ENCODE data around the gene ACTN1.
"Not testable (repeated sequence)": the region's sequence is repeated elsewhere in the genome, so short reads cannot be mapped to it uniquely, and the experiment has no call there.

ACTN1 gene

DNA sequence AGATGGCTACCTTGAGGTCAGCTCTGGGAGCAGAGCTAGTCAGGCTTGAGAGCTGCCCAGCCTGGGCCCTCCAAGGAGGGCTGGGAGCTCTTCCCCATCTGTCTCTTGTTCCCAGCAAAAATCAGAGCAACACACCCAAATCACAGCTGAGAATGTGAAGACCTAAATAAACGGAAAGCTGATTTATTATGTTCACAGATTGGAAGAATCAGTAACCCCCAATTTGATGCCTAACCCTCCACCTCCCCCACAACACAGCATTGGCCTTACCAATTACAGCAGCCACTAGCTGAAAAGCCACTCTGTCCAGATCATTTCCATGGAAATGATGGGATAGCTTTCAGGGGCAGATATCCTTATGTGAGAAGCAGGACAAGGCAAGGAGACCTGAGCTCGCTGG, 7.1 kb upstream of the ACTN1 start:
- no peak for DNase-seq

DNA sequence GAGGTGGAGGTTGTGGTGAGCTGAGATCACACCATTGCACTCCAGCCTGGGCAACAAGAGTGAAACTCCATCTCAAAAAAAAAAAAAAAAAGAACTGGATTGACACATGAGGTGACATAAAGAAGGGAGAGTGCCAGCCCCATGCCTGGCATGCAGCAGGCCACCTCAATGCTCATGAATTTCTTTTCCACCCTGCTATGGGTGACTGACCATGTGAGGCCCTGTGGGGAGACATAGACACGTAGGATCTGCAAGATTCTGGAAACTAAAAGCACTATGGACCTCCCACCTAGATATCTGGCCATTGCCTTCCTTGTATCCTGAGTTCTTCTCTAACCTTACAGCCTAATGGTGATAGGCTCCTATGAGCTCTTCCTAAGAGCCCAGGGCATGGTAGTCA, 5.6 kb upstream of the ACTN1 start:
- DNase-seq = no peak

DNA sequence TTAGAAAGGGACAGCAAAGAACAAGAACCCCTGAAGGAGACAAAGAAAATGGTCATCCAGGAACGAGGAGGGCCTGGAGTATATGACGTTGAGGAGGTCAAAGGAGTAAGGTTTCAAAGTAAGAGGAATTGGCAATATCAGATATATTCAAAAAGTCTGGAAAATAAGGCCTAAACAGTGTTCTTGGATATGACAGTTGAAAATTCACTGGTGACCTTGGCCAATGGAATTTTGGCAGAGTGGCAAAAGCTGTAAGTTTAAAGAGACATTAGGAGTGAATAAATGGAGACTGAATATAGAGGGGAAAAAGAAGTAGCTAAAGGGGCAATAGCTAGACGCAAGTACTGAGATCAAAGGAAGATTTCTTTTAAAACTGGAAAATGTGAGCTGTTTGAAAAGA, 4.1 kb upstream of the ACTN1 start:
- no peak for DNase-seq

DNA sequence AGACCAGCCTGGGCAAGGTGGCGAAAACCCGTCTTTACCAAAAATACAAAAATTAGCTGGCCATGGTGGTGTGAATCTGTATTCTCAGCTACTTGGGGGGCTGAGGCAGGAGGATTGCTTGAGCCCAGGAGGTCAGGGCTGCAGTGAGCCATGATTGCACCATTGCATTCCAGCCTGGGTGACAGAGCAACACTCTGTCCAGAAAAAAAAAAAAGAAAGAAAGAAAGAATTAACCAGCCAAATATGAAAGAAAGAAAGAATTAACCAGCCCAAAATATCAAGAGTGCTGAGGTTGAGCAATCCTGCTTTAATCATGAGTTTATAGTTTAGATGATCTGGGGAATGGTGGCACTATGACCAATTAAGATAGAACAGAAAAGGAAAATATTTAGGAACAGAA, 3.5 kb upstream of the ACTN1 start:
- DNase-seq = no peak

DNA sequence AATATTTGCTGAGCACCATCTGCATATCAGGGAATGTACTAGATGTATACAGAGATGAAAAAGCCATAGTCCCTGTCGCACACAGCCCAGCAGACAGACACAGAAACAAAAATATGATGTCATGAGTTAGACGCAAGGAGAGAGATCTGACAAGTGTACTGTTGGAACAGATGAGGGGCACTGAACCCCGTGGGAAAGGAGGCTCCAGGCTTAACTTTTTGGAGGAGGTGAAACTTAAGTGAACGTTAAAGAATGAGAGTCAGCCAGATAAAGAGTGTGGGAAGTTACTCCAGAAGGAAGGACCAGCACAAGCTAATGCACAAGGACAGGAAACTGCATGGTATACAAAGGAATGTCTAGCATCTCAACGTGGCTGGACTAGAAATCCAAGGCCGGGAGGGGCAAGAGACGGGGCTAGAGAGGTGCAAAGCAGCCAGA, 2.5 kb upstream of the ACTN1 start:
- no peak for DNase-seq

DNA sequence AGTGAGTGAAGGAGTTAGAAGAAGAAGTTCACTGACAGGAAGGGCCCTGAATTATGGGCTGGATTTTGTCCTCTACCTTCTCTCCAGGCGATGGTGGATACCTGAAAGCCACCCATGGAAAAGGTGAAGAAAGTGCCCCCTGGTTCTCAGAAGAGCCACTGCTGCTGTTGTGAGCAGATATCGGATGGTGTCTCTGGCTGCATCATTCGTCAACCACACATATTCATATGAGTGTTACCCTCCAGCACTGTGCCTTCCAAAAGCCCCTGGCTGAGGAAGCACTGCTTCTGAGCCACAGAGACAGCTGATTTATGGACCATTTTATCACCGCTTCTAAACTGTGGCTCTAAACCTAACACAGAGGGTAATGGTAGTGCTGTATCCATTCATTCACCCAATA, 2.0 kb upstream of the ACTN1 start:
- DNase-seq = no peak

DNA sequence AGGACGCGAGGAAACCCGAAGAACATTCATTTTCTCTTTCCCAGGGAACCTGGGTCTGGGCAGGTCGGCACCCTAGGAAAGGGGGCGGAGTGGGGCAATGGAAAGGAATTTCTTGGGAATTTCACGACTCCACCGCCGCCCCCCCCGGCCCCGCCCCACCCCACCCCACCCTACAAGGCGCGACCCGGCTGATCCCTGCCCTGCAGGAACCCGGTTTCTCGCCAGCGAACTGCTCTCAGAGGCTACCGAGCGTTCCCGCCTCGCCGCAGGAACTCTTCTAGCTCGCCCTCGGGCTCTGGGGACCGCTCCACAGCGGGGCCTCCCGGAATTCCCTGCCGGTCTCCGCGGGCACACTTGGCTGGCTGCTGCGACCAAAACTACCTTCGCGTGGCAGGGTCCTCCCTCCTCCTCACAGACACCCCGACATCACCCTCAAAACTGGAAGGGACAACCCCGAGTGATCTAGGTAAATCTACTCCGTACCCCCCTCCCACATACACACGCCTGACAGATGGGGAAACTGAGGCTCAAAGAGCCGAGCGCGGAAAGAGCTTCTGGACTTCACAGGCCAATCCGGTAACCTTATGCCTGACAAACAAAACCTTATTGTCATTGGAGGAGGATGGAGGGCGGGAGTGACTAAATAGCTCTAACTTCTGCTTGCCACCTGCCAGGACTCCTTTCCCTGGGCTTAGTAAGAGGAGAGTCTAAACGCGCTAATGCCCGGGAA, 785 bp upstream of the ACTN1 start:
- DNase-seq = no peak

DNA sequence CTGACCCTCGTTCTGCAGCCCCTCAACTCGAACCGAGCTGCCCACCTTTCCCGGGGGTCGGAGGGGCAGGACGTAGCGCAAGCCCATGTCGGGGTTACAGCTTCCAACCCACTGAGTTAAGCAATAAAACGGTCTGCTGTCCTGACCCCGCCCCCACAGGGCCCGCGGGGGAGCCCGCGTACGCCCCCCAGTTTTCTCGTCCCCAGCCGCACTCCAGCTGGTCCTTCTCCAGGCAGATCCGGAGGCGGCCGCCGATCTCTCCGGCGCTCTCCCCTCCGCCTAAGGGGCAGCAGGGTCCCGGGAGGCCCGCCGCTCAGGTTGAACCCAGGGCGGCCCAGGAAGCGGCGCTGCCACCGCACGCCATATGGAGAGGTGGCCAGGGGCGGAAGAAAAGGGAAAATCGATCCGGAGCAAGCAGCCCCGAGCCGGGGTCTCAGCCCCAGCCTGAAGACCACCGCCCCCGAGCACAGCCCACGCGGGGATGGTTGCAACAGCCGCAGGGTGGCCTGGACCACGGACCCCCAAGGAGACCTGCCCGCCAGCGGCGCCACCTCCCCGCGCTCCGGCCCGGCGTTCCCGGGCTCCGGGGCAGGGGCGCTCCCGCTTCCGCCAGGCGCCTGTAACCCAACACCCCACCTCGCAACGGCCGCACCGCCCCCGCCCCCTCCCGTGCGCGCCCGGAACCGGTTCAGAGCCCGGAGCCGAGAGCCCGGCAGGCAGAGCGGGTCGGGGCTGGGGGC, 760 bp downstream of the ACTN1 start:
- DNase-seq = no peak

DNA sequence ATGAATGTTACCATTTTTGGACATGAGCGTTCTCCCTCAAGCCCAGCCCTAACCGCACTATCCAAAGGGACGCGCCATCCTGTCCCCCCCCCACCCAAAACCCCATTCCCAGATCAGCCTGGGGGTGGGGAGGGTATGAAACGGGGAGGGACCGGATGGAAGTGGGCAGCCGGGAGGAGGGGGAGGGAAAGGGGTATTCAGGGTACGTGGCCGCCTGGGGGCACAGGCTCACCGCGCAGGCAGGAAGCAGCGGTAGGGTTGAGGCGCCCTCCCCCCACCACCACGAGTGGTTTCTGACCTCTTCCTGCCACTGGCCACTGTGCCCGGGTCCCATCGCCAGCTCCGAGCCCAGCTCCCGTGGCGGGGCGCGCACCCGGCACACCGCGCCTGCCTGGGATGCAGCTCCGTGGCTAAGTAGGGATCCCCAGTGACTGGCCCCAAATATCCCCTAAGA, 1.4 kb downstream of the ACTN1 start:
- DNase-seq = peak; percentile 35

DNA sequence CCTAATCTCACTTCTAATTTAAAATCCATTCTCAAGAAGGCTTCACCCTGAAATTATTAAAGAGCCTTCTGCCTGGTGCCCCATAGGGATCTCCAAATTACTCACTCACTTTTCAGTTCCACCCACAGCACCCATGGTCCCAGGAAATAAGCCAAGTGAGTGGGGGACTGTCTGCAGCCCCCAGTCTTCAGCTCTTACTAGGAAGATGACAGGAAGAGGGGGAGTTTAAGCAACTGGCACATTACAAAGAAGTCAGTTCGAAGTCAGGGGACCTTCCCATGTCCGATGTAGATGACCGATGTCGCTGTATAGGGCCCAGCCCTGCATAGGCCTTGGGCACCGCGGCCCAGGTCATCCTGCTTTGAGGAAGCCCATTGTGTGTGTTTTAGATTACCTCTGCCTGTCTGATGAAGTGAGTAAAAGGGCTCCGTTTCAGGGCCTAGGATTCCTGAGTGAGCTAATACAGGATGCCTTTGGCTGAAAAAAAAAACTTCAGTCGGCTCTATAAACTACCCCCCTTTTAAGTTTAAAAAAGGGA, 1.9 kb downstream of the ACTN1 start:
- DNase-seq = no peak

DNA sequence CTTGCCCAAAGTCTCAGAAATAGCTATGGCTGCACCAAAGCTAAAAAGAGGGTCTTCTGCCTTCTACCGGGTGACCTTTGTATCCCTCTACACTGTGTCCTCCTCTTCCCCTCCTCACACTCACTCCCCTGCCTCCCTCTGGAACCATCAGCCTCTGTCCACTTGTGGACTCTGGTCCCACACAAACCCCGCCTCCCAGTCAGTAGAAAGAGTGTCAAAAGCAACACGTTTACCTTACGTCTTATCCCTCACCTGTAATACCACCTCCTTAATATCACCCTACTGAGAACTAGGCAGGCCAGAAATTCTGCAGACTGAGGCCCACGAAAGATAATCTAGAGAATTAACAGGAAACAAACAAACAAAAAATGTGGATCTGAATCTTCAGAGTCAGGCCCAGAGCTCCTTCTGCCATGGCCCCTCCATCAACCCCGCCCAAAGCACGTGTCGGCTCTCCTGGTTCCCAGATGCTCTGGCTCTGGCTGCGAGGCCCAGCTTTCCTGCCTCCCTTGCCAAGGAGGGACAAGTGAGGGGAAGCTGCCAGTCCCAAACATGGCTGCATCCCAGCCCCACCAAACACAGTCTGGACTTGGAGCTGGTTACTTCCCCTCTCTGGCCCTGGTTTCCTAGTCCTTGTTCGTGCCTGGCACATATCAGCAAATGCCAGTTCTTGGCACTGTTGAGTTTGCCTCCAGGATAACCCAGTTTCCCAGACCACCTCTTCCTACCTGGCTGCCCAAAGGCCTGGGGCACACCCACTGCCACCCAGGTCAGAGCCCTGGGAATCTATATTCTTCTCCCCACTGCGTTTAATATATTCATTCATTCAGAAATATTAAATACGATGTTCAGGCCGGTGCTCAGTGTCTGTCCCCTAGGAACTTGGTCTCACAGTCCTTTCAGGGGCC, 2.7 kb downstream of the ACTN1 start:
- DNase-seq = no peak

DNA sequence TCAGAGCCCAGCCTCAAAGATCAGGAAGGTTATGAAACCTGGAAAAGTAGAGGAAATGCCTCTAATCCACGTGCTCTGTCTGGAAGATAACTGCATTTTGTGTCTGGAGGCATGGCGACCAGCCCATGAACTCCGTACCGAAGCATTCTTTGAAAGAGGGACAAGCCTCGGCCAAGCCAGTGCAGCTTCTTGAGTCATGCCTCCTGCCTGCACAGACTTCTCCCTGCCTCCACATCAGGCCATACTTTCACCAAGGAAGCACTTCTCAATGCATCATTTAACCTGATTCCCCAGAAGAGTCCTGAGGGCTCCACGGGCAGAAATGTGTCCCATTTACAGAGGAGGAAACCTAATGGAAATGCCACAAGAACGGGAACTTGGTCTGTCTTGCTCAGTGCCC, 3.4 kb downstream of the ACTN1 start:
- no peak for DNase-seq

DNA sequence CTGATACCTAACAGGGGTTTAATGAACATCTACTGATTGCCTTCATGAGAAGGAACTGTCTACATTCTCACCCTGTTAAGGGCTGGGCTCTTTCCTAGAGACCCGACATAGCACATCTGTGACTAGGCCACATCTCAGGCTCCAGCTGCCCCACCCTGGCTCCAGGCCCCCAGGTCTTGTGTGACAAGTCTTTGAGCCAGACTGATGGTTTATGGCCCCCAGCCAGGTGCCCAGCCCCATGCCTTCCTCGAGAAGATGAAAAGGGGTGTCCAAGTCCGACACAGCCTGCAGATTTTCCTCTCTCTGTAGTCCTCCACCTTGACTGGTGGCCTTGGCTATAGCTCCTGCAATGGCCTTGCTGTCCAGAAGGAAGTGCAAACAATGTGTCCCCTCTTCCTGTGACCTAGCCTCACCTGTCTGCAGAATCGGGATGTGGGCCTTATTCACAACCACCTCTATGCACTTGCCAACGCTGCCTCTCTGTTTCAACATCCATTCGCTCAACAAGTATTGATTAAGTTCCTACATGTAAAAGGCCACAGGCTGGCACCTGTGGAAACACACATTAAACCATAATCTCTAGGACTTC, 4.2 kb downstream of the ACTN1 start:
- DNase-seq = no peak

DNA sequence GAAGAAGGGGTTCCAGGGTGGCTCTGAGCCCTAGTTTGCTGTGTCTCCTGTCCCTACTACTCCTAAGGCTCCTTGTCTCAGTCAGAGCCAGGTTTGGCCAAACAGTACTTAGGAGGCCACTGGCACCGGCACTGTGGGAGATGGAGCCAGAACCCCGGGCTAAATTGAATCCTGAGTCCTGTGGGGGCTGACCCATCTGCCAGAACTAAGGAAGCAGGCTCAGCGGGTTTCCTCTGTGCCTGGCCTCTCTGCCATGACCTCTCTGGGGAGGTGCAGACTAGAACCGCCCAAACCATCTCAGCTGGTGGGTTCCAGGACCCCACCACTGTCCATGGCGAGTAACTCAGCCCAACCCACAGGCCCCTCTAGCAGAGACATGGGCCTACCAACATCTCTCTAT, 5.5 kb downstream of the ACTN1 start:
- no peak for DNase-seq

DNA sequence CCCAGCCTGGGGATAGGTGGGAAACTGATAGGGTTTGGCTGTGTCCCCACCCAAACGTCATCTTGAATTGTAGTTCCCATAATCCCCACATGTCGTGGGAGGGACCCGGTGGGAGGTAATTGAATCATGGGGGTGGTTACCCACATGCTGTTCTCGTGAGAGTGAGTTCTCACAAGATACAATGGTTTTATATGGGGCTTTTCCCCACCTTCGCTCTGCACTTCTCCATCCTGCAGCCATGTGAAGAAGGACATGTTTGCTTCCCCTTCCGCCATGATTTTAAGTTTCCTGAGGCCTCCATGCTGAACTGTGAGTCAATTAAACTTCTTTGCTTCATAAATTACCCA, 5.9 kb downstream of the ACTN1 start:
- DNase-seq = not testable (repeated sequence)

DNA sequence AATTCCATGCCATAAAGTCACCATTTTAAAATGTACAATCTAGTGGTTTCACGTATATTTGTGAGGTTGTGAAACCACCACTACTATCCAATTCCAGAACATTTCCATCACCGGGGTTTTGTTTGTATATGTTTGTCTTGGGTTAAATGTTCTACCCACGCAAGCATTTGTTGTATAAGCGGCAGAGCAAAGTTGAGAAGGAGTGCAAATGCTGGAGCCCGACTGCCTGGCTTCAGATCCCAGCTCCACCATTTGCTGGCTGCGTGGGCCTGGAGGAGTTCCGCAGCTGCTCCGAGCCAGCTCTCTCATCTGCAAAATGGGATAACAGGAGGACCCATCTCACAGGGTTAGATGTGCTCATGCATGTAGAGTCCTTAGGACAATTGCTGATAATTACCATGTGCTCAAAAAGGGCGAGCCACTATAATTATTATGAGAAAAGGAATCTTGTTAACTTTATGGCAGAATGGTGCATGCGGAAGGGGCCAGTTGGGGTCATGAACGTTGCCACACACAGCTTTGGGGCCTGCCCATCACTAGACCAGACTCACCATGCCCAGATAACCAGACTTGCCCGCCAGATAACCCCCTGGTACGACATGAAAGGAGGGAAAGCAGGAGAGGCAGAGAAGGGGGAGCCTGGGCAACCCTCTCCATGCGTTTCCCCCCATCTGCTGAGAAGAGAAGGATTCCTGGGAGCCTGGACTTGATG, 6.4 kb downstream of the ACTN1 start:
- no peak for DNase-seq

DNA sequence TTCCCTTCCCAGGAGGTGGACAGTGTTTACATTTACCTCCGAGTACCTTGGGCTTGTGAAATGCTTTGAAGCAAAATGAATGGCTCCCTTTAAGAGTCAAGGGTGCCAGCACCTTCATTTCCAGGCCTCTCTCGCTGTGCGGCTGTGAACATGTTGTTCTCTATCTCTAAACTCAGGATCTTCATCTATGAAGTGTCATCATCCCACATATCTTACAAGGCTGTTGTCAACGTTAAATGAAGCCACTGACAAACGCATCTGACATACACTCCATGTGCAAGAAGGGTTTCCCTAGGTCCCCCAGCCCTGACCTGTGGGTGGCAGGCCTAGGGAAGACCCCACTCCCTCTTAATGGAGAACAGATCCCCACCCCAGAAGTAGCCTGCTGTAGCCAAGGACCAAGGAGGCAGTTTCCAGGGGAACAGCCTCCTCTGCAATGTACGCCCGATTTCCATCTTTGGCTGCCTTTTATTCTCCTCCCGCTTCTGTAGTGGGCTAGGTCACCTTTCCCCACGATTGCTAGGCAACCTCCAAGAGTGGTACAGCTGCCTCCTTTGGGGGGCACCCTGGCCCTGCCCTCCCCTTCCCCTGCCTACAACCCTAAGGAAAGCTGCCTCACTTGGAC, 7.6 kb downstream of the ACTN1 start:
- DNase-seq = no peak

DNA sequence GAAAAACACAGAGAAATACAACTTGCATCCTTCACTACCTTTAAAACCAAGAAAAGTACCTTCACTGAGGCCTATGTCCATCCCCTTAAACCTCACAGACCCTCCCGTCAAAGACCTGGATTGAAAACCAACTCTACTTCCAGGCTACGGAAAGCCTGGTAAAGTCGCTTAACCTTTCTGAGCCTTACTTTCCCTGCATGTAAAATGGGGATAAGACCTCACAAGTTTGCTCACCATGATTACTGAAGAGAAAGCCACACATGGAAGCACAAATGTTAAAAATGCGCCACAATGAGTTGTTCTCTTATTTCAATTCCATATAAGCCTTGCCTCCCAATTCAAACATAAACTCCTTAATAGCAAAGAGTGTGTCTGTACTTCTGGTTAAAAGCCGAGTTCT, 8.4 kb downstream of the ACTN1 start:
- DNase-seq = no peak

DNA sequence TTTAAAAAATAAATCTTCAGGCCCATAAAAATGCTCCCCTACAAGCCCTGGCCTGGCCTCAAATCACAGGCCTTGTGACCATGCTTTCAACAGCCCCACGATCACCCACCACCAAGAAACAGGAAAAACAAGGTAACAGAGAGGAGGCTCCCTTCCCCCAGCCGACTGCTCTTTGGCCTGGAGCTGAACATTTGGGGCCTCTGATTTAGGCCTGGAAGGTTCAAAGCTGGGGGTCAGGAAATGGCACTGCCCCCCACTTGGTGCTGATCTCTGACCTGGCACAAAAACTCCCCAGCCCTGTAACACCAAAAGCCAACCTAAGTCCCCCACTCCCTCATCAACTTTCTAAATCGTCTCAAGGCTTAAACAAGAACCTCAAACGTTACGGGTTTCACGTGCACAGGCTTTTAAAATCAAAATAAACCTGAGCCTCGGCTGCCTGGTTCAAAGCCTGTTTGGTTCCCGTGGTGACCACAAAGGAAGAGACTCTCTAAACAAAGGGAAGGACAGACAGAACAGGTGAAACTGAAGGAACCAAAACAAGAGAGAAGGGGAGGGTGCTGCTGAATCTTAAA, 9.0 kb downstream of the ACTN1 start:
- DNase-seq = no peak

DNA sequence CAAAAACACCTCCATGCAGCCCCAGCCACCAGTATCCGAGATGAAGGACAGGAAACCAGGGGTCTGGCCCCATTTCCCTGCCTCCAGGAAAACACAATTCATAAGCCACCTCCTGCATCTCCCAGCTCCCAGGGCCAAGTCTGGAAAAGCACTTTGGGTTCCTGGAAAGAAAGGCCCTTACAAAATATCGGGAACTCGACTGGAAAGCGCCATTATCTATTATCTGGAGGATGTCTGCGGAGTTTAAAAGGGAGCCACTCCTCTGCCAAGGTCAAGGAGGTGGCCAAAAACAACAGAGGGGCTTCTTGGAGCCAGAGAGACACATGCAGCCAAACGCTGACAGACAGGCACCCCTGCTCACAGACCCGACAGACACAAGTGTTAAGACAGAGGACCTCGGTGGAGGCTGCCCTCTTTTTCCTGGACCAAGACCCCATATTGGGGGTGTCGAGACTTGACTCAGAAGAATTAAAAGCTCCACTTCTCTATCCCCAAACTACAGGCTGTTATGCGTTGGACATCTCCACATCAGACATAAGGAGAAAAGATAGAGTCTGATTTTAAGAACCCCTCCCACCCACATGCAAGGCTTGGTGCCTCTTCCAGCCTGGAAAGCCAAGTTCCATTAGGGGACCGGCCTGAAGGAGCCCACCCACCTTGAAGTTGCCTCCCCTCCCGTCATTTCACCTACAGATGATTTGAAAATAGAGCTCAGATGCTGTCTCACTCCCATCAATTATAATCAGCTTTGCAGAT, 9.6 kb downstream of the ACTN1 start:
- DNase-seq = no peak

DNA sequence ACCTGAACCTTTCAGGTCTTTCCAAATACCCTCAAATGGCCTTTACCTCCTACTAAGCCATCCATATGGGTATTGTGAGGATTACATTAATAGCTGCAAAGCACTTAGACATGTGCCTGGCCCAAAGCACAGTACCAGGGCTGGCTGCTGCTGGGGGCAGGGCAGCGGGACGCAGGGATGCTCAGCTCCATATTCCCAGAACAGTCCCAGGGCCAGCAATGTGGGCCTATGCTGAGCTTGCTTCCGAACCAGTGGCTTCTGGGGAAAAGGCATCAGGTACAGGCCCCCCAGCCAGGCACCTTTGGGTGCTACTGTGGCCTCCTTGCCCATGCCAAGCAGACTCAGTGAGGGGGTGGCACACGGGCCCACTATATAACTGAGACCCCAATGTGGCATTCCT, 10.4 kb downstream of the ACTN1 start:
- DNase-seq = no peak
